H9 (cell line): ENCODE measurements around the gene DDX24. TPM values are rescaled to one million over a fixed set of nuclear protein-coding genes. Genes with fewer than 3 reads are reported as not detected.

Experiments used
- DNase-seq: peaks from one replicate; pipeline ENCODE4 v3.0.0-alpha.2; 2017
- H2AFZ ChIP-seq: one replicate; pipeline ENCODE4 v1.6.1; 2013; ENCODE audit warnings: mild to moderate bottlenecking, low read length, control low read depth, moderate library complexity
- H2AK5ac ChIP-seq: 2 replicates; pipeline ENCODE4 v1.6.1; 2013; ENCODE audit warnings: low read length, control low read depth, mixed read lengths; ENCODE audit not compliant: insufficient read length
- H2BK120ac ChIP-seq: one replicate; pipeline ENCODE4 v1.6.1; 2013; ENCODE audit warnings: low read depth, mild to moderate bottlenecking, low read length, control low read depth, inconsistent platforms; ENCODE audit not compliant: poor library complexity, severe bottlenecking
- H2BK12ac ChIP-seq: 2 replicates; pipeline ENCODE4 v1.6.1; 2013; ENCODE audit warnings: low read length, control low read depth, mixed read lengths, low read depth; ENCODE audit not compliant: insufficient read length
- H2BK15ac ChIP-seq: 2 replicates; pipeline ENCODE4 v1.6.1; 2013; ENCODE audit warnings: low read depth, low read length, control low read depth
- H2BK20ac ChIP-seq: one replicate; pipeline ENCODE4 v1.6.1; 2013; ENCODE audit warnings: low read depth, mild to moderate bottlenecking, low read length, control low read depth, inconsistent platforms; ENCODE audit not compliant: poor library complexity, severe bottlenecking
- H2BK5ac ChIP-seq: 2 replicates; pipeline ENCODE4 v1.6.1; 2013; ENCODE audit warnings: low read length, control low read depth, mixed read lengths; ENCODE audit not compliant: insufficient read length
- H3K14ac ChIP-seq: 2 replicates; pipeline ENCODE4 v1.6.1; 2013; ENCODE audit warnings: low read length, control low read depth; ENCODE audit not compliant: insufficient read depth
- H3K18ac ChIP-seq: 2 replicates; pipeline ENCODE4 v1.6.1; 2013; ENCODE audit warnings: low read depth, mild to moderate bottlenecking, mixed read lengths, low read length, control low read depth; ENCODE audit not compliant: insufficient read length
- H3K23ac ChIP-seq: 2 replicates; pipeline ENCODE4 v1.6.1; 2013; ENCODE audit warnings: low read length, control low read depth, mixed read lengths, low read depth; ENCODE audit not compliant: insufficient read length
- H3K23me2 ChIP-seq: 2 replicates; pipeline ENCODE4 v1.6.1; 2013; ENCODE audit warnings: low read depth, mild to moderate bottlenecking, mixed read lengths, low read length, control low read depth; ENCODE audit not compliant: insufficient read length, poor library complexity, severe bottlenecking
- H3K27ac ChIP-seq: 2 replicates; pipeline ENCODE4 v1.5.1; 2013; ENCODE audit warnings: low read length, control low read depth, mixed read lengths, low read depth; ENCODE audit not compliant: insufficient read length
- H3K27me3 ChIP-seq: 2 replicates; pipeline ENCODE4 v1.6.1; 2013; ENCODE audit warnings: low read length, control low read depth, inconsistent platforms; ENCODE audit not compliant: insufficient read depth
- H3K4ac ChIP-seq: 2 replicates; pipeline ENCODE4 v1.6.1; 2013; ENCODE audit warnings: low read depth, mild to moderate bottlenecking, control low read depth, inconsistent platforms, low read length, moderate library complexity
- H3K4me1 ChIP-seq: 2 replicates; pipeline ENCODE4 v1.6.1; 2013; ENCODE audit warnings: low read length, control low read depth, inconsistent platforms; ENCODE audit not compliant: insufficient read depth
- H3K4me2 ChIP-seq: 2 replicates; pipeline ENCODE4 v1.6.1; 2013; ENCODE audit warnings: low read length, control low read depth, mixed read lengths; ENCODE audit not compliant: insufficient read length, insufficient read depth
- H3K56ac ChIP-seq: 2 replicates; pipeline ENCODE4 v1.6.1; 2013; ENCODE audit warnings: low read depth, mild to moderate bottlenecking, mixed read lengths, low read length, control low read depth; ENCODE audit not compliant: insufficient read length
- H3K79me1 ChIP-seq: 2 replicates; pipeline ENCODE4 v1.6.1; 2013; ENCODE audit warnings: low read depth, mild to moderate bottlenecking, moderate library complexity, low read length, control low read depth, inconsistent platforms; ENCODE audit not compliant: insufficient read depth, poor library complexity, severe bottlenecking
- H3K79me2 ChIP-seq: 2 replicates; pipeline ENCODE4 v1.6.1; 2013; ENCODE audit warnings: low read length, control low read depth, inconsistent platforms; ENCODE audit not compliant: insufficient read depth
- H3K9ac ChIP-seq: 2 replicates; pipeline ENCODE4 v1.6.1; 2013; ENCODE audit warnings: low read length, control low read depth, mixed read lengths; ENCODE audit not compliant: insufficient read length; ENCODE audit errors: extremely low read depth
- H3K9me3 ChIP-seq: one replicate; pipeline ENCODE4 v1.6.1; 2013; ENCODE audit warnings: low read depth, low read length, inconsistent platforms; ENCODE audit not compliant: control insufficient read depth
- H3T11ph ChIP-seq: one replicate; pipeline ENCODE4 v1.6.1; 2013; ENCODE audit warnings: mild to moderate bottlenecking, low read length, control low read depth, inconsistent platforms
- H4K20me1 ChIP-seq: one replicate; pipeline ENCODE4 v1.6.1; 2013; ENCODE audit not compliant: control insufficient read depth, insufficient read length, insufficient read depth
- H4K5ac ChIP-seq: 2 replicates; pipeline ENCODE4 v1.6.1; 2013; ENCODE audit warnings: low read depth, mild to moderate bottlenecking, mixed read lengths, low read length, control low read depth; ENCODE audit not compliant: insufficient read length
- H4K8ac ChIP-seq: replicated peaks from 2 replicates; pipeline ENCODE4 v1.6.1; 2013; ENCODE audit warnings: low read length, control low read depth, mixed read lengths, low read depth; ENCODE audit not compliant: insufficient read length
- H4K91ac ChIP-seq: 2 replicates; pipeline ENCODE4 v1.6.1; 2013; ENCODE audit warnings: low read depth, mild to moderate bottlenecking, moderate library complexity, mixed read lengths, low read length, control low read depth; ENCODE audit not compliant: insufficient read length
- H3K27ac Mint-ChIP-seq, 3 experiments: 2 replicates in 2 of 3; 3 replicates in 1 of 3; pipeline ENCODE4 v1.8.0; 2020 to 2021; ENCODE audit warnings: mixed read lengths in 3 of 3, mild to moderate bottlenecking in 1 of 3, moderate library complexity in 1 of 3
- H3K27me3 Mint-ChIP-seq: 2 replicates; pipeline ENCODE4 v1.8.0; 2021; ENCODE audit warnings: low read depth, mild to moderate bottlenecking, moderate library complexity, mixed read lengths
- H3K36me3 Mint-ChIP-seq, 3 experiments: 2 replicates in 2 of 3; 3 replicates in 1 of 3; pipeline ENCODE4 v1.8.0; 2020 to 2021; ENCODE audit warnings: low read depth in 3 of 3, mixed read lengths in 3 of 3; ENCODE audit not compliant: insufficient read depth in 1 of 3
- H3K4me1 Mint-ChIP-seq, 2 experiments: 2 replicates each; pipeline ENCODE4 v1.8.0; 2020; ENCODE audit warnings: mixed read lengths in 2 of 2
- H3K4me3 Mint-ChIP-seq, 2 experiments: 2 replicates in 1 of 2; 3 replicates in 1 of 2; pipeline ENCODE4 v1.8.0; 2020 to 2021; ENCODE audit warnings: mild to moderate bottlenecking in 2 of 2, mixed read lengths in 2 of 2, moderate library complexity in 1 of 2
- H3K9me3 Mint-ChIP-seq, 2 experiments: 2 replicates in 1 of 2; 3 replicates in 1 of 2; pipeline ENCODE4 v1.8.0; 2020; ENCODE audit warnings: mild to moderate bottlenecking in 2 of 2, mixed read lengths in 2 of 2, moderate library complexity in 1 of 2
- CTCF ChIP-seq: fragments of 200-600 bp; sonication (generic); conservative IDR thresholded peaks from 3 replicates; pipeline ENCODE4 v1.8.0; 2021; ENCODE audit warnings: antibody characterized with exemption, mild to moderate bottlenecking
- WGBS: extraction: QIAGEN DNeasy Blood & Tissue Kit; methylation state at CpG from one replicate; pipeline ENCODE4 v1.1.7; 2013; ENCODE audit warnings: missing lambda C conversion rate, low lambda C conversion rate, mixed read lengths; ENCODE audit not compliant: insufficient read length; ENCODE audit errors: extremely low coverage; 5-methylcytosine and 5-hydroxymethylcytosine counted together
- total RNA-seq: library from RNA; stranded (reverse); gene quantifications from 2 replicates; pipeline ENCODE4 v1.2.1, GENCODE V29; 2021

DDX24 gene
- total RNA-seq, 1 experiment from 2014 or later, result 172 TPM

GRCh38 chr14:94020267-94020666 lies 60.7 kb downstream of the DDX24 start:
- peaks cover 12% of the 10 kb centered on the region for H3K27me3 Mint-ChIP-seq
- H3K27ac Mint-ChIP-seq, result no peak overlapping the region
- H2BK5ac ChIP-seq, result no peak overlapping the region

More at GRCh38 chr14:94020267-94020666, 60.7 kb downstream of the DDX24 start:
- no peak for TF ChIP-seq CTCF
- H2BK12ac ChIP-seq, result no peak overlapping the region
- no peak overlapping the region for H3K4ac ChIP-seq
- no peaks in the 10 kb centered on the region for H3K79me2 ChIP-seq
- no peak overlapping the region for H3K56ac ChIP-seq
- Mint-ChIP-seq H3K9me3 (no peaks in the 10 kb centered on the region; a peak in 1 of 5 replicates), H3K4me1 (peaks cover 21 to 46% of the 10 kb centered on the region in 2 experiments), H3K36me3 (no peaks in the 10 kb centered on the region), H3K4me3 (no peak overlapping the region)
- no CpG with 5 or more reads among the region's 4 CpGs for WGBS
- DNase-seq, result no peak
- no peak overlapping the region for H2BK120ac ChIP-seq
- no peaks in the 10 kb centered on the region for H4K20me1 ChIP-seq
- H3K23me2 ChIP-seq, result no peaks in the 10 kb centered on the region
- H3K4me1 ChIP-seq, result no peaks in the 10 kb centered on the region; the same call in 1 of the 2 replicates
- H3K4me2 ChIP-seq, result no peak overlapping the region
- no peak overlapping the region for H3K23ac ChIP-seq
- no peaks in the 10 kb centered on the region for H3K79me1 ChIP-seq
- no peak overlapping the region for H4K5ac ChIP-seq
- H3K27ac ChIP-seq, result no peak overlapping the region
- H2BK15ac ChIP-seq, result no peak overlapping the region
- no peak overlapping the region for H4K91ac ChIP-seq
- H3K14ac ChIP-seq, result no peak overlapping the region
- H3K18ac ChIP-seq, result no peak overlapping the region
- no peak overlapping the region for H3K9ac ChIP-seq
- no peak overlapping the region for H2AK5ac ChIP-seq
- H3T11ph ChIP-seq, result no peak overlapping the region
- no peak overlapping the region for H4K8ac ChIP-seq
- no peaks in the 10 kb centered on the region for H3K27me3 ChIP-seq
- no peaks in the 10 kb centered on the region for H3K9me3 ChIP-seq
- H2AFZ ChIP-seq, result no peak overlapping the region
- no peak overlapping the region for H2BK20ac ChIP-seq
